H1 (cell line): Measurements from ENCODE around the gene DOCK11. TPM values are rescaled to one million over a fixed set of nuclear protein-coding genes. Genes with fewer than 3 reads are reported as not detected.
A peak's percentile ranks its signal among the peaks of the same experiment; 100 is the strongest.

ENCODE experiments used
- CTCF ChIA-PET: fragments of 300-600 bp; sonication (Branson Sonifier 250); formaldehyde crosslinking; loops from one replicate; lab custom pipeline; 2021; ENCODE audit not compliant: partially characterized antibody; lab: Charles Lee
- POLR2A ChIA-PET: fragments of 300-600 bp; sonication (Branson Sonifier 250); formaldehyde crosslinking; loops from one replicate; lab custom pipeline; 2021; ENCODE audit warnings: inconsistent platforms; ENCODE audit not compliant: partially characterized antibody; lab: Charles Lee
- DNase-seq, 2 experiments: peaks; one replicate each; pipeline versions ENCODE4 v3.0.0 to v3.0.0-alpha.2; 2010 to 2022; ENCODE audit warnings: low spot score in 2 of 2, low read depth in 1 of 2, mixed read lengths in 1 of 2
- FAIRE-seq: peaks from 2 replicates; lab custom pipeline; 2011; peaks lifted over from hg19 to GRCh38; lab: Jason Lieb, UNC
- H2AFZ ChIP-seq: 2 replicates; pipeline ENCODE4 v1.8.1; 2012; ENCODE audit warnings: low read length, inconsistent platforms
- H2AK5ac ChIP-seq: 2 replicates; pipeline ENCODE4 v1.6.1; 2013; ENCODE audit warnings: low read depth, low read length
- H2BK120ac ChIP-seq: replicated peaks from 2 replicates; pipeline ENCODE3; 2013; ENCODE audit warnings: low read depth, low read length, inconsistent platforms
- H2BK12ac ChIP-seq: 2 replicates; pipeline ENCODE4 v1.6.1; 2013; ENCODE audit warnings: low read depth, low read length
- H2BK15ac ChIP-seq: 2 replicates; pipeline ENCODE4 v1.6.1; 2013; ENCODE audit warnings: low read length
- H2BK20ac ChIP-seq: 2 replicates; pipeline ENCODE4 v1.6.1; 2013; ENCODE audit warnings: low read length
- H2BK5ac ChIP-seq: 2 replicates; pipeline ENCODE4 v1.6.1; 2013; ENCODE audit warnings: low read depth, low read length
- H3K14ac ChIP-seq: 2 replicates; pipeline ENCODE4 v1.6.1; 2013; ENCODE audit warnings: inconsistent platforms; ENCODE audit not compliant: insufficient read length
- H3K18ac ChIP-seq: 2 replicates; pipeline ENCODE4 v1.6.1; 2013; ENCODE audit warnings: low read length; ENCODE audit errors: extremely low read depth
- H3K23ac ChIP-seq: 2 replicates; pipeline ENCODE4 v1.6.1; 2013; ENCODE audit warnings: inconsistent platforms; ENCODE audit not compliant: insufficient read length
- H3K23me2 ChIP-seq: 2 replicates; pipeline ENCODE4 v1.6.1; 2013; ENCODE audit warnings: low read depth, low read length
- H3K27ac ChIP-seq: 2 replicates; pipeline ENCODE4 v1.6.1; 2011; ENCODE audit warnings: low read depth, low read length, inconsistent platforms
- H3K27me3 ChIP-seq, 4 experiments: replicated peaks in 1 of 4; 1 replicate in 1 of 4; 2 replicates in 3 of 4; pipeline versions ENCODE4 v1.6.1 to v1.8.1; 2011 to 2013; ENCODE audit warnings: low read length in 3 of 4, mild to moderate bottlenecking in 3 of 4, inconsistent platforms in 2 of 4, mixed read lengths in 2 of 4, moderate library complexity in 1 of 4; ENCODE audit not compliant: control insufficient read depth in 3 of 4, insufficient read depth in 3 of 4; ENCODE audit errors: extremely low read depth in 1 of 4
- H3K36me3 ChIP-seq, 4 experiments: 2 replicates each; pipeline versions ENCODE4 v1.6.1 to v1.8.1; 2011 to 2013; ENCODE audit warnings: mild to moderate bottlenecking in 4 of 4, low read length in 3 of 4, moderate library complexity in 2 of 4, control low read depth in 1 of 4, inconsistent platforms in 1 of 4; ENCODE audit not compliant: insufficient read depth in 4 of 4, control insufficient read depth in 2 of 4
- H3K4ac ChIP-seq: replicated peaks from 2 replicates; pipeline ENCODE3; 2013; ENCODE audit warnings: low read length, low read depth, mixed read lengths, inconsistent platforms; ENCODE audit not compliant: insufficient read length
- H3K4me1 ChIP-seq, 4 experiments: replicated peaks in 1 of 4; 1 replicate in 1 of 4; 2 replicates in 3 of 4; pipeline versions ENCODE4 v1.6.1 to v1.8.1; 2011 to 2013; ENCODE audit warnings: low read length in 3 of 4, inconsistent platforms in 2 of 4, mixed read lengths in 1 of 4; ENCODE audit not compliant: insufficient read depth in 4 of 4, control insufficient read depth in 3 of 4
- H3K4me2 ChIP-seq, 2 experiments: 2 replicates each; pipeline versions ENCODE4 v1.6.1 to v1.8.1; 2011 to 2013; ENCODE audit warnings: low read depth in 2 of 2, low read length in 2 of 2, control low read depth in 1 of 2, inconsistent platforms in 1 of 2, mild to moderate bottlenecking in 1 of 2; ENCODE audit not compliant: insufficient read depth in 1 of 2
- H3K4me3 ChIP-seq, 4 experiments: fragments of 200-600, 300-600 bp in 1 of 4; sonication (generic), shearing (Covaris generic), sonication (Bioruptor Twin) in 1 of 4; 2 replicates each; pipeline versions ENCODE4 v1.5.1 to v1.8.1; 2011 to 2016; ENCODE audit warnings: low read length in 4 of 4, low read depth in 3 of 4, control low read depth in 2 of 4, inconsistent platforms in 2 of 4, mild to moderate bottlenecking in 2 of 4, mixed read lengths in 1 of 4, moderate library complexity in 1 of 4; ENCODE audit not compliant: insufficient read depth in 2 of 4; ENCODE audit errors: extremely low read depth in 1 of 4
- H3K56ac ChIP-seq: replicated peaks from 2 replicates; pipeline ENCODE3; 2013; ENCODE audit warnings: low read depth, mild to moderate bottlenecking, mixed read lengths, low read length, inconsistent platforms; ENCODE audit not compliant: insufficient read length
- H3K79me1 ChIP-seq: 2 replicates; pipeline ENCODE4 v1.6.1; 2013; ENCODE audit warnings: low read depth, low read length, control low read depth
- H3K79me2 ChIP-seq, 2 experiments: 2 replicates each; pipeline versions ENCODE4 v1.6.1 to v1.8.1; 2012 to 2013; ENCODE audit warnings: low read length in 2 of 2, mild to moderate bottlenecking in 2 of 2, inconsistent platforms in 1 of 2; ENCODE audit not compliant: insufficient read depth in 2 of 2, control insufficient read depth in 1 of 2
- H3K9ac ChIP-seq, 4 experiments: replicated peaks in 1 of 4; 1 replicate in 1 of 4; 2 replicates in 3 of 4; pipeline versions ENCODE4 v1.6.1 to v1.8.1; 2011 to 2013; ENCODE audit warnings: low read depth in 3 of 4, low read length in 3 of 4, control low read depth in 2 of 4, mild to moderate bottlenecking in 2 of 4, moderate library complexity in 2 of 4, inconsistent platforms in 1 of 4; ENCODE audit errors: extremely low read depth in 1 of 4
- H3K9me3 ChIP-seq, 2 experiments: 2 replicates each; pipeline versions ENCODE4 v1.6.1 to v1.8.1; 2012 to 2013; ENCODE audit warnings: mild to moderate bottlenecking in 2 of 2, moderate library complexity in 2 of 2, control low read depth in 1 of 2, inconsistent platforms in 1 of 2, low read depth in 1 of 2, low read length in 1 of 2, mixed read lengths in 1 of 2; ENCODE audit not compliant: insufficient read depth in 2 of 2
- H4K20me1 ChIP-seq, 2 experiments: replicated peaks in 1 of 2; 2 replicates each; pipeline versions ENCODE3 to v1.8.1; 2011 to 2013; ENCODE audit warnings: inconsistent platforms in 2 of 2, low read length in 2 of 2, mild to moderate bottlenecking in 1 of 2; ENCODE audit not compliant: insufficient read depth in 2 of 2, control insufficient read depth in 1 of 2
- H4K5ac ChIP-seq: 2 replicates; pipeline ENCODE4 v1.6.1; 2013; ENCODE audit warnings: low read length, low read depth, mixed read lengths, inconsistent platforms; ENCODE audit not compliant: insufficient read length
- H4K8ac ChIP-seq: 2 replicates; pipeline ENCODE4 v1.8.0; 2013; ENCODE audit warnings: mild to moderate bottlenecking, moderate library complexity, low read length, inconsistent platforms; ENCODE audit not compliant: insufficient read depth; ENCODE audit errors: extremely low read depth
- H4K91ac ChIP-seq: replicated peaks from 2 replicates; pipeline ENCODE3; 2013; ENCODE audit warnings: low read length, mixed read lengths, inconsistent platforms; ENCODE audit not compliant: insufficient read length
- BRCA1 ChIP-seq: IDR thresholded peaks from 2 replicates; pipeline ENCODE4 v1.6.1; 2012; ENCODE audit warnings: low read depth, low read length, improper control_type of control experiment
- E2F6 ChIP-seq: IDR thresholded peaks from 2 replicates; pipeline ENCODE4 v1.6.1; 2012; ENCODE audit warnings: inconsistent platforms
- JUND ChIP-seq: IDR thresholded peaks from 2 replicates; pipeline ENCODE4 v1.6.1; 2011; ENCODE audit warnings: mild to moderate bottlenecking, improper control_type of control experiment, low read length
- KDM5A ChIP-seq: fragments of 200-600 bp; IDR thresholded peaks from 2 replicates; pipeline ENCODE4 v1.7.1; 2012; ENCODE audit warnings: mild to moderate bottlenecking, low read length, inconsistent platforms, mixed read lengths
- POLR2A ChIP-seq, 2 experiments: IDR thresholded peaks; 1 replicate in 1 of 2; 2 replicates in 1 of 2; pipeline ENCODE4 v1.6.1; 2011; ENCODE audit warnings: low read depth in 2 of 2, low read length in 2 of 2, mild to moderate bottlenecking in 2 of 2; ENCODE audit errors: control extremely low read depth in 1 of 2
- POU5F1 ChIP-seq: IDR thresholded peaks from 2 replicates; pipeline ENCODE4 v1.6.1; 2011; ENCODE audit warnings: low read depth, mild to moderate bottlenecking, low read length, moderate library complexity
- SIX5 ChIP-seq: IDR thresholded peaks from 2 replicates; pipeline ENCODE4 v1.6.1; 2011; ENCODE audit warnings: mild to moderate bottlenecking, low read depth, low read length
- USF2 ChIP-seq: IDR thresholded peaks from 2 replicates; pipeline ENCODE4 v1.6.1; 2011; ENCODE audit warnings: low read length, improper control_type of control experiment
- WGBS, 2 experiments: shearing (Covaris generic) in 1 of 2; methylation state at CpG; one replicate each; pipeline versions ENCODE4 v1.1.6 to v1.1.7; 2013 to 2015; ENCODE audit warnings: low lambda C conversion rate in 2 of 2, mixed read lengths in 2 of 2, inconsistent platforms in 1 of 2, low coverage in 1 of 2, missing lambda C conversion rate in 1 of 2; ENCODE audit not compliant: insufficient replicate concordance in 2 of 2, insufficient coverage in 1 of 2, insufficient read length in 1 of 2; ENCODE audit errors: extremely low coverage in 1 of 2, missing lambda C conversion rate in 1 of 2; 5-methylcytosine and 5-hydroxymethylcytosine counted together
- polyA plus RNA-seq, 7 experiments: library from polyadenylated mRNA; depleted of rRNA in 3 of 7; stranded (reverse) in 5 of 7; unstranded in 2 of 7; fragments of >200 nt in 5 of 7; fragments of 200-250 nt in 2 of 7; gene quantifications; 1 replicate in 5 of 7; 2 replicates in 1 of 7; 4 replicates in 1 of 7; pipeline versions ENCODE4 v1.2.1 to v1.2.3, GENCODE V29; 2011 to 2013; ENCODE audit warnings: missing spikeins in 2 of 7, mixed read lengths in 2 of 7
- total RNA-seq: library from RNA; stranded (reverse); fragmentation: NEBNext Ultra II Directional; extraction: Animal tissue kit (Norgen Biotek cat#: 25700); gene quantifications from 2 replicates; pipeline ENCODE4 v1.2.1, GENCODE V29; 2021

Gene DOCK11
- total and polyA plus RNA-seq, 2 of the 8 experiments (the other 6 are each of a cell fraction or from before 2014, with no cell fraction given): 4.9 to 12.0 TPM

GRCh38 chrX:118726887-118727685 is 231.5 kb downstream of the DOCK11 start, which contains the start of gene IL13RA1:
TSS of gene IL13RA1 (plus strand) at chrX:118727606. CDS start at chrX:118727639, 33 bp downstream.
- 24% methylated on average over 9 of the region's 56 CpGs; no CpG with 5 or more reads in 1 of the 2 experiments for WGBS, 2 experiments
- ChIA-PET CTCF (no interaction called here), POLR2A (no interaction called here)
- no peaks in the 10 kb centered on the region for H3K79me2 ChIP-seq
- no peak within 1 kb of the TSS for H2AK5ac ChIP-seq
- FAIRE-seq: no peak
- no peak within 1 kb of the TSS for H3K4ac ChIP-seq
- H3K27me3 ChIP-seq: peaks cover 0 to 16% (median 8%) of the 10 kb centered on the region in 4 experiments; a peak in 5 of 7 replicates
- H3K14ac ChIP-seq: no peak within 1 kb of the TSS
- H2AFZ ChIP-seq: no peak within 1 kb of the TSS
- H2BK5ac ChIP-seq: peak within 1 kb of the TSS; percentile 44; the same call in 1 of the 2 replicates
- no peaks in the 10 kb centered on the region for H4K20me1 ChIP-seq
- no peak within 1 kb of the TSS for H2BK20ac ChIP-seq
- no peak within 1 kb of the TSS for H3K23ac ChIP-seq
- H3K4me3 ChIP-seq: peak within 1 kb of the TSS; percentile 40 to 63 (median 42)
- DNase-seq: peak; percentile 29 to 70
- peaks cover 4% of the 10 kb centered on the region; the same call in 1 of the 2 replicates for H3K23me2 ChIP-seq
- H3K27ac ChIP-seq: no peak within 1 kb of the TSS
- H2BK12ac ChIP-seq: peak within 1 kb of the TSS; percentile 50; the same call in 1 of the 2 replicates
- peak within 1 kb of the TSS; percentile 54 for H4K5ac ChIP-seq
- H3K56ac ChIP-seq: peak within 1 kb of the TSS; percentile 30
- peak within 1 kb of the TSS; percentile 73 to 78 for H3K4me2 ChIP-seq
- H2BK15ac ChIP-seq: no peak within 1 kb of the TSS
- peak within 1 kb of the TSS; percentile 55 for H4K91ac ChIP-seq
- H3K9ac ChIP-seq: peak within 1 kb of the TSS in 2 of 4 experiments; percentile 20 to 49; a peak in 4 of 7 replicates
- H3K4me1 ChIP-seq: peaks cover 2 to 9% (median 3%) of the 10 kb centered on the region in 4 experiments; a peak in 4 of 7 replicates
- H3K18ac ChIP-seq: peak within 1 kb of the TSS; percentile 32; the same call in 1 of the 2 replicates
- no peak within 1 kb of the TSS; the same call in 1 of the 2 replicates for H4K8ac ChIP-seq
- H2BK120ac ChIP-seq: no peak within 1 kb of the TSS
- H3K79me1 ChIP-seq: no peaks in the 10 kb centered on the region
- H3K9me3 ChIP-seq: no peaks in the 10 kb centered on the region
- no peaks in the 10 kb centered on the region for H3K36me3 ChIP-seq
- TF ChIP-seq USF2 (no peak), BRCA1 (no peak), KDM5A (no peak), POLR2A (IDR thresholded peaks at IDR 0.05; ENCODE audit: control extremely low read depth in 1 of 2, low read depth in 2 of 2, low read length in 2 of 2) (peak in 1 of 2 experiments; percentile 23; a peak in 1 of 3 replicates), POU5F1 (no peak), JUND (no peak), E2F6 (peak; percentile 52; the same call in 1 of the 2 replicates), SIX5 (no peak)
